Body of pancreas (tissue), 4 donors: ENCODE data around the gene NUPR1.

ENCODE experiments used
- CTCF ChIP-seq, 7 experiments: fragments of 450-650 bp in 4 of 7; fragments of 200-600 bp in 3 of 7; sonication (generic) in 3 of 7; IDR thresholded peaks; one replicate each; pipeline ENCODE4 v1.5.1; 2016 to 2019; ENCODE audit warnings: antibody characterized with exemption in 7 of 7
- POLR2A ChIP-seq, 3 donors: fragments of 450-650 bp; IDR thresholded peaks; one replicate each; pipeline ENCODE4 v1.6.1; 2016; ENCODE audit warnings: antibody characterized with exemption in 3 of 3, mild to moderate bottlenecking in 2 of 3

- TF ChIP-seq CTCF (IDR thresholded peaks at IDR 0.05) (no peak), POLR2A (IDR thresholded peaks at IDR 0.05) (no peak)
Measured at GRCh38 chr16:28495098-28495793, 43.5 kb downstream of the NUPR1 start.
